Ishikawa (cell line): ENCODE data around the gene SMIM30.

Source experiments
- CEBPB ChIP-seq: IDR thresholded peaks from 2 replicates; pipeline ENCODE4 v1.6.1; 2012
- CREB1 ChIP-seq: IDR thresholded peaks from 2 replicates; pipeline ENCODE4 v1.6.1; 2012; ENCODE audit warnings: low read depth
- EGR1 ChIP-seq: IDR thresholded peaks from 2 replicates; pipeline ENCODE4 v1.6.1; 2012
- EP300 ChIP-seq: IDR thresholded peaks from 2 replicates; pipeline ENCODE4 v1.6.1; 2012; ENCODE audit warnings: borderline replicate concordance
- FOXM1 ChIP-seq: IDR thresholded peaks from 2 replicates; pipeline ENCODE4 v1.6.1; 2012; ENCODE audit warnings: low read depth, borderline replicate concordance
- MAX ChIP-seq: IDR thresholded peaks from 2 replicates; pipeline ENCODE4 v1.6.1; 2012
- NFIC ChIP-seq: IDR thresholded peaks from 2 replicates; pipeline ENCODE4 v1.6.1; 2012
- RAD21 ChIP-seq: IDR thresholded peaks from 2 replicates; pipeline ENCODE4 v1.6.1; 2012; ENCODE audit warnings: low read depth
- REST ChIP-seq: IDR thresholded peaks from 2 replicates; pipeline ENCODE4 v1.6.1; 2012; ENCODE audit warnings: low read depth, mild to moderate bottlenecking
- TAF1 ChIP-seq: IDR thresholded peaks from 2 replicates; pipeline ENCODE4 v1.6.1; 2012; ENCODE audit warnings: low read depth, mild to moderate bottlenecking
- TCF12 ChIP-seq: IDR thresholded peaks from 2 replicates; pipeline ENCODE4 v1.6.1; 2012; ENCODE audit warnings: low read depth
- TEAD4 ChIP-seq: IDR thresholded peaks from 2 replicates; pipeline ENCODE4 v1.6.1; 2012
- USF1 ChIP-seq: IDR thresholded peaks from 2 replicates; pipeline ENCODE4 v1.6.1; 2012
- YY1 ChIP-seq: IDR thresholded peaks from 2 replicates; pipeline ENCODE4 v1.6.1; 2012; ENCODE audit warnings: low read depth
- ZBTB7A ChIP-seq: IDR thresholded peaks from 2 replicates; pipeline ENCODE4 v1.6.1; 2012; ENCODE audit warnings: low read depth

The SMIM30 gene

GRCh38 chr7:113143486-113144257, 25.3 kb upstream of the SMIM30 start:
- TF ChIP-seq REST = no peak
- no peak for TF ChIP-seq MAX
- TF ChIP-seq CEBPB = no peak
- TF ChIP-seq TCF12 = no peak
- TF ChIP-seq EGR1 = no peak
- TF ChIP-seq RAD21 = no peak
- TF ChIP-seq FOXM1 = no peak
- TF ChIP-seq EP300 = no peak
- no peak for TF ChIP-seq ZBTB7A
- TF ChIP-seq YY1 = no peak
- TF ChIP-seq TEAD4 = no peak
- no peak for TF ChIP-seq CREB1
- no peak for TF ChIP-seq USF1
- TF ChIP-seq NFIC = no peak
- no peak for TF ChIP-seq TAF1

GRCh38 chr7:113142385-113143119, 24.2 kb upstream of the SMIM30 start:
- TF ChIP-seq EP300 = no peak
- no peak for TF ChIP-seq TCF12
- no peak for TF ChIP-seq MAX
- no peak for TF ChIP-seq CREB1
- TF ChIP-seq REST = no peak
- no peak for TF ChIP-seq USF1
- TF ChIP-seq ZBTB7A = no peak
- no peak for TF ChIP-seq NFIC
- TF ChIP-seq EGR1 = no peak
- TF ChIP-seq FOXM1 = no peak
- TF ChIP-seq YY1 = no peak
- TF ChIP-seq RAD21 = no peak
- no peak for TF ChIP-seq TAF1
- no peak for TF ChIP-seq TEAD4

- TF ChIP-seq CEBPB = no peak
- no peak for TF ChIP-seq YY1
- TF ChIP-seq CREB1 = no peak
- no peak for TF ChIP-seq TEAD4
- TF ChIP-seq USF1 = no peak
- TF ChIP-seq TCF12 = no peak
Measured at GRCh38 chr7:113141803-113142202, 23.4 kb upstream of the SMIM30 start.

GRCh38 chr7:113140956-113141355, 22.6 kb upstream of the SMIM30 start:
- no peak for TF ChIP-seq NFIC
- no peak for TF ChIP-seq CREB1
- no peak for TF ChIP-seq TCF12
- no peak for TF ChIP-seq ZBTB7A
- no peak for TF ChIP-seq CEBPB
- no peak for TF ChIP-seq EGR1
- TF ChIP-seq MAX = no peak
- no peak for TF ChIP-seq YY1
- TF ChIP-seq REST = no peak
- TF ChIP-seq TEAD4 = no peak
- no peak for TF ChIP-seq RAD21
- TF ChIP-seq USF1 = no peak
- TF ChIP-seq EP300 = no peak
- no peak for TF ChIP-seq TAF1
- no peak for TF ChIP-seq FOXM1
